ENCODE measurements around the gene ONECUT3. TPM values are rescaled to one million over a fixed set of nuclear protein-coding genes. Genes with fewer than 3 reads are reported as not detected.
A peak's percentile ranks its signal among the peaks of the same experiment; 100 is the strongest.

ONECUT3 gene
- total RNA-seq, 1 experiment from 2014 or later, result 0.04 TPM

GRCh38 chr19:1783354-1783753 lies 30.0 kb downstream of the ONECUT3 start:
- ChIA-PET POLR2A (no interaction called here), CTCF (interaction anchor here (0.6 to 4.8 kb wide), 7 partner anchors 8 to 237 kb away, joined by 3 to 55 read pairs (median 9); no protein-coding TSS in a partner anchor)
- Mint-ChIP-seq H3K27ac (no peak overlapping the region), H3K4me3 (no peak overlapping the region), H3K36me3 (no peaks in the 10 kb centered on the region), H3K27me3 (ENCODE audit: low read depth) (peaks cover 67% of the 10 kb centered on the region), H3K9me3 (no peaks in the 10 kb centered on the region), H3K4me1 (peaks cover 8% of the 10 kb centered on the region)
- no peak for TF ChIP-seq ZNF281 (CRISPR knock-in tag; IDR thresholded peaks at IDR 0.05)
- TF ChIP-seq NFYB (CRISPR knock-in tag; conservative IDR thresholded peaks at IDR 0.05; ENCODE audit: low read depth), result peak; percentile 43
- DNase-seq (ENCODE audit: low spot score), result no peak
- ATAC-seq, result no peak

DNA sequence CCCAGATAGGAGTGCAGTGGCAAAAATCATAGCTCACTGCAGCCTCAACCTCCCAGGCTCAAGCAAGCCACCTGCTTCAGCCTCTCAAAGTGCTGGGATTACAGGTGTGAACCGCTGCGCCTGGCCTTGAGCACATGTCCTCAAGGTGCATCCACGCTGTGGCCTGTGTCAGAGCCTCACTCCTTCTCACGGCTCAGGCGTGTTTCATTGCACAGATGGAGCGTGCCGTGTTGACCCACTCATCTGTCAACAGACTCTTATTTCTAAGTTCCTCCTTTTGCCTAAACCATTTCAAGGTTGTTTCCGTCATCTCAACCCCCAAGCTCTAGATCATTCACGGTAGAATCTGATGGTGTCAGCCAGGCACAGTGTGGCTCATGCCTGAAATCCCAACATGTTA lies 30.6 kb downstream of the ONECUT3 start:
- H3K4me1 Mint-ChIP-seq, result peaks cover 8% of the 10 kb centered on the region
- H3K36me3 Mint-ChIP-seq, result no peaks in the 10 kb centered on the region
- peaks cover 67% of the 10 kb centered on the region for H3K27me3 Mint-ChIP-seq (ENCODE audit: low read depth)
- POLR2A ChIA-PET, result no interaction called here
- ATAC-seq (no peak), DNase-seq (ENCODE audit: low spot score) (no peak)
- H3K9me3 Mint-ChIP-seq, result no peaks in the 10 kb centered on the region
- CTCF ChIA-PET, result interaction anchor here (0.6 to 4.8 kb wide), 4 partner anchors 9 to 43 kb away, joined by 3 to 53 read pairs (median 4); no protein-coding TSS in a partner anchor
- no peak overlapping the region for H3K4me3 Mint-ChIP-seq
- TF ChIP-seq OVOL2 (CRISPR knock-in tag; IDR thresholded peaks at IDR 0.05; ENCODE audit: borderline replicate concordance) (no peak), CREM (CRISPR knock-in tag; IDR thresholded peaks at IDR 0.05) (no peak), HMGA2 (CRISPR knock-in tag; IDR thresholded peaks at IDR 0.05) (no peak), ATF1 (CRISPR knock-in tag; IDR thresholded peaks at IDR 0.05) (no peak)
- no peak overlapping the region for H3K27ac Mint-ChIP-seq

DNA sequence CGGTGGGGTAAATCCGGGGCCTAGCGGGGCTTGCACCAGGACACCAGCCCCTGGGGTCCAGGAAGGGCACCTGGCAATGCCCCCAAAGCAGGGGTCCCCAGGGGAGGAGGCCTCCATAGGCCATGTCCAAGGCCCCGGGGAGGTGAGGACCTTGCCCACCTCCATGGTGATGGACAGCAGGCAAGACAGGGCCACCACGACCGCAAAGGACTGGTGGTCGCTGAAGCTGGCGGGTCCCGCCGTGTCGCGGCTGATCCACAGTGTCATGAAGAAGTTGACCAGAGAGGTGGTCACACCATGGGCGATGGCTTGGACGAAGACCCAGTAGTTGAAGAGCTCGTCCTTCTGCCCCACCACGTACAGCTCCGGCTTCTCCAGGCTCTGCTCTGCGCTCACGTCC lies 32.0 kb downstream of the ONECUT3 start:
- peaks cover 56% of the 10 kb centered on the region for H3K27me3 Mint-ChIP-seq (ENCODE audit: low read depth)
- TF ChIP-seq, protein P1, sequence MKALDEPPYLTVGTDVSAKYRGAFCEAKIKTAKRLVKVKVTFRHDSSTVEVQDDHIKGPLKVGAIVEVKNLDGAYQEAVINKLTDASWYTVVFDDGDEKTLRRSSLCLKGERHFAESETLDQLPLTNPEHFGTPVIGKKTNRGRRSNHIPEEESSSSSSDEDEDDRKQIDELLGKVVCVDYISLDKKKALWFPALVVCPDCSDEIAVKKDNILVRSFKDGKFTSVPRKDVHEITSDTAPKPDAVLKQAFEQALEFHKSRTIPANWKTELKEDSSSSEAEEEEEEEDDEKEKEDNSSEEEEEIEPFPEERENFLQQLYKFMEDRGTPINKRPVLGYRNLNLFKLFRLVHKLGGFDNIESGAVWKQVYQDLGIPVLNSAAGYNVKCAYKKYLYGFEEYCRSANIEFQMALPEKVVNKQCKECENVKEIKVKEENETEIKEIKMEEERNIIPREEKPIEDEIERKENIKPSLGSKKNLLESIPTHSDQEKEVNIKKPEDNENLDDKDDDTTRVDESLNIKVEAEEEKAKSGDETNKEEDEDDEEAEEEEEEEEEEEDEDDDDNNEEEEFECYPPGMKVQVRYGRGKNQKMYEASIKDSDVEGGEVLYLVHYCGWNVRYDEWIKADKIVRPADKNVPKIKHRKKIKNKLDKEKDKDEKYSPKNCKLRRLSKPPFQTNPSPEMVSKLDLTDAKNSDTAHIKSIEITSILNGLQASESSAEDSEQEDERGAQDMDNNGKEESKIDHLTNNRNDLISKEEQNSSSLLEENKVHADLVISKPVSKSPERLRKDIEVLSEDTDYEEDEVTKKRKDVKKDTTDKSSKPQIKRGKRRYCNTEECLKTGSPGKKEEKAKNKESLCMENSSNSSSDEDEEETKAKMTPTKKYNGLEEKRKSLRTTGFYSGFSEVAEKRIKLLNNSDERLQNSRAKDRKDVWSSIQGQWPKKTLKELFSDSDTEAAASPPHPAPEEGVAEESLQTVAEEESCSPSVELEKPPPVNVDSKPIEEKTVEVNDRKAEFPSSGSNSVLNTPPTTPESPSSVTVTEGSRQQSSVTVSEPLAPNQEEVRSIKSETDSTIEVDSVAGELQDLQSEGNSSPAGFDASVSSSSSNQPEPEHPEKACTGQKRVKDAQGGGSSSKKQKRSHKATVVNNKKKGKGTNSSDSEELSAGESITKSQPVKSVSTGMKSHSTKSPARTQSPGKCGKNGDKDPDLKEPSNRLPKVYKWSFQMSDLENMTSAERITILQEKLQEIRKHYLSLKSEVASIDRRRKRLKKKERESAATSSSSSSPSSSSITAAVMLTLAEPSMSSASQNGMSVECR (CRISPR knock-in tag; IDR thresholded peaks at IDR 0.05; ENCODE audit: borderline replicate concordance), result no peak
- DNase-seq (ENCODE audit: low spot score) (no peak), ATAC-seq (no peak)
- CTCF ChIA-PET, result interaction anchor here (0.8 to 1.8 kb wide), 6 partner anchors 10 to 113 kb away, joined by 3 to 6 read pairs (median 4); no protein-coding TSS in a partner anchor
- H3K9me3 Mint-ChIP-seq, result no peaks in the 10 kb centered on the region
- H3K27ac Mint-ChIP-seq, result no peak overlapping the region
- no peaks in the 10 kb centered on the region for H3K4me1 Mint-ChIP-seq
- H3K36me3 Mint-ChIP-seq, result no peaks in the 10 kb centered on the region
- POLR2A ChIA-PET, result no interaction called here
- no peak overlapping the region for H3K4me3 Mint-ChIP-seq

GRCh38 chr19:1786668-1787067 lies 33.4 kb downstream of the ONECUT3 start:
- H3K4me3 Mint-ChIP-seq, result no peak overlapping the region
- H3K36me3 Mint-ChIP-seq, result no peaks in the 10 kb centered on the region
- peaks cover 6% of the 10 kb centered on the region; the same call in 1 of the 2 replicates for H3K9me3 Mint-ChIP-seq
- no peak for DNase-seq (ENCODE audit: low spot score)
- CTCF ChIA-PET, result interaction anchor here (0.6 to 1.7 kb wide), 5 partner anchors 15 to 296 kb away, joined by 3 to 5 read pairs (median 4); partner anchors contain the start of gene REEP6
- H3K4me1 Mint-ChIP-seq, result no peaks in the 10 kb centered on the region
- peaks cover 56% of the 10 kb centered on the region for H3K27me3 Mint-ChIP-seq (ENCODE audit: low read depth)
- no peak overlapping the region for H3K27ac Mint-ChIP-seq
- POLR2A ChIA-PET, result no interaction called here
- ATAC-seq, result no peak
- TF ChIP-seq IRF2 (CRISPR knock-in tag; IDR thresholded peaks at IDR 0.05; ENCODE audit: borderline replicate concordance, low read depth), result no peak
- TF ChIP-seq ZNF423 (CRISPR knock-in tag; IDR thresholded peaks at IDR 0.05), result no peak
- no peak for TF ChIP-seq ZBTB21 (CRISPR knock-in tag; IDR thresholded peaks at IDR 0.05; ENCODE audit: borderline replicate concordance)
- TF ChIP-seq KAT7 (CRISPR knock-in tag; IDR thresholded peaks at IDR 0.05; ENCODE audit: borderline replicate concordance), result no peak
- TF ChIP-seq, protein P2, sequence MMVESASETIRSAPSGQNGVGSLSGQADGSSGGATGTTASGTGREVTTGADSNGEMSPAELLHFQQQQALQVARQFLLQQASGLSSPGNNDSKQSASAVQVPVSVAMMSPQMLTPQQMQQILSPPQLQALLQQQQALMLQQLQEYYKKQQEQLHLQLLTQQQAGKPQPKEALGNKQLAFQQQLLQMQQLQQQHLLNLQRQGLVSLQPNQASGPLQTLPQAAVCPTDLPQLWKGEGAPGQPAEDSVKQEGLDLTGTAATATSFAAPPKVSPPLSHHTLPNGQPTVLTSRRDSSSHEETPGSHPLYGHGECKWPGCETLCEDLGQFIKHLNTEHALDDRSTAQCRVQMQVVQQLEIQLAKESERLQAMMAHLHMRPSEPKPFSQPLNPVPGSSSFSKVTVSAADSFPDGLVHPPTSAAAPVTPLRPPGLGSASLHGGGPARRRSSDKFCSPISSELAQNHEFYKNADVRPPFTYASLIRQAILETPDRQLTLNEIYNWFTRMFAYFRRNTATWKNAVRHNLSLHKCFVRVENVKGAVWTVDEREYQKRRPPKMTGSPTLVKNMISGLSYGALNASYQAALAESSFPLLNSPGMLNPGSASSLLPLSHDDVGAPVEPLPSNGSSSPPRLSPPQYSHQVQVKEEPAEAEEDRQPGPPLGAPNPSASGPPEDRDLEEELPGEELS (CRISPR knock-in tag; IDR thresholded peaks at IDR 0.05), result no peak
- TF ChIP-seq CTCF (IDR thresholded peaks at IDR 0.05), result no peak
- TF ChIP-seq ZNF396 (CRISPR knock-in tag; IDR thresholded peaks at IDR 0.05; ENCODE audit: borderline replicate concordance), result no peak
- no peak for TF ChIP-seq GRHL2 (CRISPR knock-in tag; IDR thresholded peaks at IDR 0.05; ENCODE audit: insufficient replicate concordance, severe bottlenecking)
- TF ChIP-seq, protein P3, sequence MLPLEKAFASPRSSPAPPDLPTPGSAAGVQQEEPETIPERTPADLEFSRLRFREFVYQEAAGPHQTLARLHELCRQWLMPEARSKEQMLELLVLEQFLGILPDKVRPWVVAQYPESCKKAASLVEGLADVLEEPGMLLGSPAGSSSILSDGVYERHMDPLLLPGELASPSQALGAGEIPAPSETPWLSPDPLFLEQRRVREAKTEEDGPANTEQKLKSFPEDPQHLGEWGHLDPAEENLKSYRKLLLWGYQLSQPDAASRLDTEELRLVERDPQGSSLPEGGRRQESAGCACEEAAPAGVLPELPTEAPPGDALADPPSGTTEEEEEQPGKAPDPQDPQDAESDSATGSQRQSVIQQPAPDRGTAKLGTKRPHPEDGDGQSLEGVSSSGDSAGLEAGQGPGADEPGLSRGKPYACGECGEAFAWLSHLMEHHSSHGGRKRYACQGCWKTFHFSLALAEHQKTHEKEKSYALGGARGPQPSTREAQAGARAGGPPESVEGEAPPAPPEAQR (CRISPR knock-in tag; IDR thresholded peaks at IDR 0.05), result no peak
- TF ChIP-seq EMX1 (CRISPR knock-in tag; IDR thresholded peaks at IDR 0.05), result no peak

Data from WTC11 (cell line).